Measurements from ENCODE around the gene TAAR5.
"Not testable (repeated sequence)": the region's sequence is repeated elsewhere in the genome, so short reads cannot be mapped to it uniquely, and the experiment has no call there.

Gene TAAR5, protein sequence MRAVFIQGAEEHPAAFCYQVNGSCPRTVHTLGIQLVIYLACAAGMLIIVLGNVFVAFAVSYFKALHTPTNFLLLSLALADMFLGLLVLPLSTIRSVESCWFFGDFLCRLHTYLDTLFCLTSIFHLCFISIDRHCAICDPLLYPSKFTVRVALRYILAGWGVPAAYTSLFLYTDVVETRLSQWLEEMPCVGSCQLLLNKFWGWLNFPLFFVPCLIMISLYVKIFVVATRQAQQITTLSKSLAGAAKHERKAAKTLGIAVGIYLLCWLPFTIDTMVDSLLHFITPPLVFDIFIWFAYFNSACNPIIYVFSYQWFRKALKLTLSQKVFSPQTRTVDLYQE

DNA sequence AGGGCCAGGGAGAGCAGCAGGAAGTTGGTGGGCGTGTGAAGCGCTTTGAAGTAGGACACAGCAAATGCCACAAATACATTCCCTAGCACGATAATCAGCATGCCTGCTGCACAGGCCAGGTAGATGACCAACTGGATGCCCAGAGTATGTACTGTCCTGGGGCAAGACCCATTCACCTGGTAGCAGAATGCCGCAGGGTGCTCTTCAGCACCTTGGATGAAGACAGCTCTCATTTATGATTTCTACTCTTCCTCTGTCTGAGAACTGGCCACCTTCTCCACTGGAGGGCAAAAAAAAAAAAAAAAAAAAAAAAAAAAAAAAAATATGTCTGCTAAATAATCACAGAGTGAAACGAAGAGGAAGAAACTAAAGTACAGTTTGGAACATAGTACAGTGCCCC lies at the start of gene TAAR5:
TAAR5 (minus strand) TSS at position 288 of the 400 bp plus-strand sequence; CDS start at position 233, 55 bp downstream.
- DNase-seq (ENCODE audit: low read depth, low spot score) = no peak
- Histone ChIP-seq H3K36me3 (ENCODE audit: insufficient read depth, low read length) (no peaks in the 10 kb centered on the region), H3K4me3 (no peak within 1 kb of the TSS), H3K9me3 (ENCODE audit: low read depth, low read length) (no peaks in the 10 kb centered on the region), H3K27ac (no peak within 1 kb of the TSS), H3K9ac (ENCODE audit: insufficient read length) (no peak within 1 kb of the TSS)
- TF ChIP-seq EZH2 (IDR thresholded peaks at IDR 0.05) = no peak
- no peak for TF ChIP-seq FOXP2 (optimal IDR thresholded peaks at IDR 0.05; ENCODE audit: control extremely low read depth, extremely low read length, insufficient read depth)
- no peak for TF ChIP-seq POLR2AphosphoS5 (IDR thresholded peaks at IDR 0.05; ENCODE audit: borderline replicate concordance, low read depth, low read length)

DNA sequence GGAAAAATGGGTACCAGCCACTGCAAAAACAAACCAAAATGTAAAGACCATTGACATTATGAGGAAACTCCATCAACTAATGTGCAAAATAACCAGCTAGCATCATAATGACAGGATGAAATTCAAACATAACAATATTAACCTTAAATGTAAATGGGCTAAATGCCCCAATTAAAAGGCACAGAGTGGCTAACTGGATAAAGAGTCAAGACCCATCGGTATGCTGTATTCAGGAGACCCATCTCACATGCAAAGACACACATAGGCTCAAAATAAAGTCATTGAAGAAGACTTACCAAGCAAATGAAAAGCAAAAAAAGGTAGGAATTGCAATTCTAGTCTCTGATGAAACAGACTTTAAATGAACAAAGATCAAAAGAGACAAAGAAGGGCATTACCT lies 47.6 kb upstream of the TAAR5 start:
- H3K27ac ChIP-seq; H3K36me3 ChIP-seq (ENCODE audit: insufficient read depth, low read length): not testable (repeated sequence)

DNA sequence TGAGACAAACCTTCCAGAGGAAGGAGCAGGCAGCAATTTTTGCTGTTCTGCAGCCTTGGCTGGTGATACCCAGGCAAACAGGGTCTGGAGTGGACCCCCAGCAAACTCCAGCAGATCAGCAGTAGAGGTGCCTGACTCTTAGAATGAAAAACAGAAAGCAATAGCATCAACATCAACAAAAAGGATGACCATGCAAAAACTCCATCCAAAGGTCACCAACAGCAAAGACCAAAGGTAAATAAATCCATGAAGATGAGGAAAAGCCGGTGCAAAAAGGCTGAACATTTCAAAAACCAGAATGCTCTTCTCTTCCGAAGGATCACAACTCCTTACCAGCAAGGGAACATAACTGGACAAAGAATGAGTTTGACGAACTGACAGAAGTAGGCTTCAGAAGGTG lies 46.4 kb upstream of the TAAR5 start:
- not testable (repeated sequence) for H3K9me3 ChIP-seq (ENCODE audit: low read depth, low read length); DNase-seq (ENCODE audit: low read depth, low spot score); H3K9ac ChIP-seq (ENCODE audit: insufficient read length); H3K36me3 ChIP-seq (ENCODE audit: insufficient read depth, low read length); H3K4me3 ChIP-seq; H3K27ac ChIP-seq

More for the DNA sequence above, 47.6 kb upstream of the TAAR5 start:
- not testable (repeated sequence) for H3K4me3 ChIP-seq; H3K9ac ChIP-seq (ENCODE audit: insufficient read length); H3K9me3 ChIP-seq (ENCODE audit: low read depth, low read length); DNase-seq (ENCODE audit: low read depth, low spot score)

DNA sequence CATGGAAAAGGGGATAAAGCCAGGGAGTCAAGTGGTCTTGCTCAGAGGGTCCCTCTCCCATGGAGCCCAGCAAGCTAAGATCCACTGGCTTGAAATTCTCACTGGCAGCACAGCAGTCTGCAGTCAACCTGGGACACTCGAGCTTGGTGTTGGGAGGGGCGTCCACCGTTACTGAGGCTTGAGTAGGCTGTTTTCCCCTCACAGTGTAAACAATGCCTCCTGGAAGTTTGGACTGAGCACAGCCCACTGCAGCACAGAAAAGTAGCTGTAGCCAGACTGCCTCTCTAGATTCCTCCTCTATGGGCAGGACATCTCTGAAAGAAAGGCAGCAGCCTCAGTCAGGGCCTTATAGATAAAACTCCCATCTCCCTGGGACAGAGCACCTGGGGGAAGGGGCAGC lies 45.7 kb upstream of the TAAR5 start:
- not testable (repeated sequence) for H3K9me3 ChIP-seq (ENCODE audit: low read depth, low read length); DNase-seq (ENCODE audit: low read depth, low spot score); H3K4me3 ChIP-seq; H3K27ac ChIP-seq; H3K36me3 ChIP-seq (ENCODE audit: insufficient read depth, low read length); H3K9ac ChIP-seq (ENCODE audit: insufficient read length)

DNA sequence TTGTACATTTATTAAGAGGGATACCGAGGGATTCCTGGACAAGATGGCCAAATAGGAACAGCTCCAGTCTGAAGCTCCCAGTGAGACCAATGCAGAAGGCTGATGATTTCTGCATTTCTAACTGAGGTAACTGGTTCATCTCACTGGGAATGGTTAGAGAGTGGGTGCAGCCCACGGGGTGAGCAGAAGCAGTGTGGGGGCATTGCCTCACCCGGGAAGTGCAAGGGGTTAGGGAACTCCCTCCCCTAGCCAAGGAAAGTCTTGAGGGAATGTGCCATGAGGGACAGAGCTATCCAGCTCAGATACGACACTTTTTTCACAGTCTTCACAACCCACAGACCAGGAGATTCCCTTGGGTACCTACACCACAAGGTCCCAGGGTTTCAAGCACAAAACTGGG lies 45.3 kb upstream of the TAAR5 start:
- TF ChIP-seq POLR2AphosphoS5 (IDR thresholded peaks at IDR 0.05; ENCODE audit: borderline replicate concordance, low read depth, low read length) = no peak
- no peak overlapping the region for H3K27ac ChIP-seq

DNA sequence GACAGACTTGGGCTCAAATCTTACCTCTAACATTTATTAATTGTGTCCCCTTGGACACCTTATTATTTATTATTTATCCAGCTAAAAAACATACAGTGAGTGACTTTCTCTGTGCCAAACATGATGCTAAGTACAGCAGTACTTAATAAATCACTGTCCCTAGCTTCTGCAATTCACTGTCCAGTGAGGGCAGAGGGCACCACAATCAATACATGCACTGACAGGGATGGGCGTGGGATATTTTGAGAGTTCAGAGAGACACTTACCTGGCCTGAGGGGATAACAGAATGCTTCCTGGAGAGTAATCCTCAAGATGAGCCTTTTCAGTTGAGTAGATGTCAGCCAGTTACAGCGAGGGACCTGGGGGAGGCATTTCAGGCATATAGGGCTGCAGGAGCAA lies 43.8 kb upstream of the TAAR5 start:
- no peak overlapping the region for H3K27ac ChIP-seq
- TF ChIP-seq EZH2 (IDR thresholded peaks at IDR 0.05) (no peak), POLR2AphosphoS5 (IDR thresholded peaks at IDR 0.05; ENCODE audit: borderline replicate concordance, low read depth, low read length) (no peak), FOXP2 (optimal IDR thresholded peaks at IDR 0.05; ENCODE audit: control extremely low read depth, extremely low read length, insufficient read depth) (no peak)

More for the DNA sequence above, 45.3 kb upstream of the TAAR5 start:
- Histone ChIP-seq H3K9ac (ENCODE audit: insufficient read length) (no peak overlapping the region), H3K4me3 (no peak overlapping the region), H3K36me3 (ENCODE audit: insufficient read depth, low read length) (no peaks in the 10 kb centered on the region), H3K9me3 (ENCODE audit: low read depth, low read length) (no peaks in the 10 kb centered on the region)
- no peak for DNase-seq (ENCODE audit: low read depth, low spot score)

DNA sequence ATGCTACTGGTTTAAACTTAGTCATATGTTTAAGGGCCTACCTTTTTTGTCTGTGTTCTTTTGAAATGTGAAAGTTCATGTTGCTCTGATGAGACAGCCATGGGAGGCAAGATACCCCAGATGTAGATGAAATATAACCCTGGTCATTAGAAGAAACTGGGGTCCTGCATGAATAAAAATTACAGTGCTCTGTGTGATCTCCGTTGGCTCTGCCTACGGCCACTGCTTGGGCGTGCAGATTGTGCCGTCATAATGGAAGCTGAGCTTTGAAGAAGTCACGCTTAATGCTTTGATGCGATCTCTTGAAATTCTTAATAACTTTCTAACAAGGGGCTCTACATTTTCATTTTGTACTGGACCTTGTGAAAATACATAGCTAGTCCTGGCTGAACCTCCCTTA lies 34.6 kb upstream of the TAAR5 start, which contains the start of gene TAAR2:
TAAR2 (minus strand) TSS at position 101 of the 400 bp plus-strand sequence; CDS start at position 101, 0 bp downstream.
- H3K27ac ChIP-seq = no peak within 1 kb of the TSS
- no peak within 1 kb of the TSS for H3K4me3 ChIP-seq
- DNase-seq (ENCODE audit: low read depth, low spot score) = no peak
- TF ChIP-seq EZH2 (IDR thresholded peaks at IDR 0.05) (no peak), FOXP2 (optimal IDR thresholded peaks at IDR 0.05; ENCODE audit: control extremely low read depth, extremely low read length, insufficient read depth) (no peak), POLR2AphosphoS5 (IDR thresholded peaks at IDR 0.05; ENCODE audit: borderline replicate concordance, low read depth, low read length) (no peak)
- no peaks in the 10 kb centered on the region for H3K9me3 ChIP-seq (ENCODE audit: low read depth, low read length)
- no peaks in the 10 kb centered on the region for H3K36me3 ChIP-seq (ENCODE audit: insufficient read depth, low read length)
- H3K9ac ChIP-seq (ENCODE audit: insufficient read length) = no peak within 1 kb of the TSS

More for the DNA sequence above, 43.8 kb upstream of the TAAR5 start:
- H3K36me3 ChIP-seq (ENCODE audit: insufficient read depth, low read length) = no peaks in the 10 kb centered on the region
- no peaks in the 10 kb centered on the region for H3K9me3 ChIP-seq (ENCODE audit: low read depth, low read length)
- no peak overlapping the region for H3K9ac ChIP-seq (ENCODE audit: insufficient read length)
- H3K4me3 ChIP-seq = no peak overlapping the region
- no peak for DNase-seq (ENCODE audit: low read depth, low spot score)

DNA sequence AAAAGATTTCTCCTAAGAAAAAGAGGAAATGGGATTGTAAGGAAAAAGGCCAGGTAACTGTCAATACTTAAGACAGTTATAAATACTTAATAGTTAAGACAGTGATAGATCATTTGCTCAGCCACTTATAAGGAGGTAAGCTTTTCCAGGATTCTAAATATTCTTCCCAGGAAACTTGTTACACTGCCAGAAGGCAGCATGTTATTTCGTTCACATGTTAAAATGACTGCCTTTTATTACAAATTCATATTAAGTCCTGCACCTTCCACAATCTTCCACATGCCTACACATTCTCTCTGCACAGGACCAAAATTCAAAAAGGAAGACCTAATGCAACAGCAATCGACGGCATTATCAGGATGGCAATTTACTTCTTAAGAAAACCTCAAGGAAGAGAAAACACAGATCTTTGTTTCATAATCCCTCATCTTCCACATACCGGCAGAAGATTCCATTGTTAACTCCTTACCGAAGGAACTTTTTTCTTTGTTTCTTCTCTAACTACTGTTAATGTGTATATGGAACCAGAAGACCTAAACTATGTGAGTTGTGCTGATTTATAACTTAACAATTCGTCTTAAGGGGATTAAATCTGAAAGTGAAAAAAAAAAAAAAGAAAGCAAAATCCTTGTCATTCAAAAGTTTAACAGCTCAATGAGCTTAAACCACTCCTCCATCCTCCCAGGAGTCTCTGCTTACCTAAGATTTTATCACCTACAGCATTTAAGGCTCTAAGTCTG lies 33.7 kb upstream of the TAAR5 start:
- no peak for TF ChIP-seq EZH2 (IDR thresholded peaks at IDR 0.05)
- no peak for TF ChIP-seq POLR2AphosphoS5 (IDR thresholded peaks at IDR 0.05; ENCODE audit: borderline replicate concordance, low read depth, low read length)
- no peak for TF ChIP-seq FOXP2 (optimal IDR thresholded peaks at IDR 0.05; ENCODE audit: control extremely low read depth, extremely low read length, insufficient read depth)
- no peak overlapping the region for H3K4me3 ChIP-seq
- no peak for DNase-seq (ENCODE audit: low read depth, low spot score)

DNA sequence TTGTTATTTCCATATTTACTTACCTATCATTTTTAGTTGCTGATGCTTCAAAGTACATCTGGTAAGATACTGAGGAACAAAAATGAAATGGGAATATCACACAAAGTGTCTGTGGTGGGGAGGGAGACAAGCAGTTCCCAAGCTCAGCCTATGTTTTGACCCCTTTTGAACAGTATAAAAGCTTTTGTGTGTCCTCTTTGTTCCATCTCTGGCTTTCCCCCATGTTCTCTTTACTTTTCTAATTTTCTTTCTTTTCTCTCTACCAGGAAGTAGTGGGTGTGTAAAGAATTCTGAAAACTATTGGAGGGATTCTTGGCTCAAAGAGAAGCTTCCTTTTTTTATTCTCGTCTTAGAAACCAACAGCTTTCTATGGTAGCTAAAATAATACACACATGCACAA lies 27.1 kb upstream of the TAAR5 start:
- no peak overlapping the region for H3K27ac ChIP-seq
- H3K9me3 ChIP-seq (ENCODE audit: low read depth, low read length) = no peaks in the 10 kb centered on the region
- no peaks in the 10 kb centered on the region for H3K36me3 ChIP-seq (ENCODE audit: insufficient read depth, low read length)
- H3K9ac ChIP-seq (ENCODE audit: insufficient read length) = no peak overlapping the region
- TF ChIP-seq FOXP2 (optimal IDR thresholded peaks at IDR 0.05; ENCODE audit: control extremely low read depth, extremely low read length, insufficient read depth) = no peak
- TF ChIP-seq POLR2AphosphoS5 (IDR thresholded peaks at IDR 0.05; ENCODE audit: borderline replicate concordance, low read depth, low read length) = no peak
- no peak for TF ChIP-seq EZH2 (IDR thresholded peaks at IDR 0.05)
- no peak for DNase-seq (ENCODE audit: low read depth, low spot score)
- H3K4me3 ChIP-seq = no peak overlapping the region

More for the DNA sequence above, 33.7 kb upstream of the TAAR5 start:
- H3K9ac ChIP-seq (ENCODE audit: insufficient read length) = no peak overlapping the region
- H3K27ac ChIP-seq = no peak overlapping the region
- no peaks in the 10 kb centered on the region for H3K9me3 ChIP-seq (ENCODE audit: low read depth, low read length)
- H3K36me3 ChIP-seq (ENCODE audit: insufficient read depth, low read length) = no peaks in the 10 kb centered on the region

Measured in SK-N-MC (cell line).